HuH-7 (cell line): ENCODE data around the gene VAPB.

ENCODE experiments used
- DNase-seq: peaks from one replicate; pipeline ENCODE4 v3.0.0; 2011; ENCODE audit warnings: low spot score

Gene VAPB

DNA sequence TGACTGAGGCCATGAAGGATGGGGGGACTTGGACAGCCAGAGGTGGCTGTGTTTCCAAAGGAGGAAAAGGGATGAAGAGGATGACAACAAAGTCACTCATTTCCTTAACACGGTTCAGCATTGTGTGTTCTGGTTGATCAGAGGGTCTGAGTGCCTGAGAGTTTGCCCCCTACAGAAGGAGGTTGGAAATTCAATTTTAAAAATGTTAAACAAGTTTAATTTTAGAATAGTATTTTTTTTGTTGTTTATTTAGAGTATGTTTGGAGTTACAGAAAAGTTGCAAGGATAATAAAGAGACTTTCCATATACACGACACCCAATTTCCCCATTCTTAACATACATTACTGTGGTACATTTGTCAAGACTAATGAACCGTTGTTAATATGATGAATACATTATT lies 10.3 kb upstream of the VAPB start:
- no peak for DNase-seq

GRCh38 chr20:58381627-58382026 lies 7.4 kb upstream of the VAPB start:
- no peak for DNase-seq

DNA sequence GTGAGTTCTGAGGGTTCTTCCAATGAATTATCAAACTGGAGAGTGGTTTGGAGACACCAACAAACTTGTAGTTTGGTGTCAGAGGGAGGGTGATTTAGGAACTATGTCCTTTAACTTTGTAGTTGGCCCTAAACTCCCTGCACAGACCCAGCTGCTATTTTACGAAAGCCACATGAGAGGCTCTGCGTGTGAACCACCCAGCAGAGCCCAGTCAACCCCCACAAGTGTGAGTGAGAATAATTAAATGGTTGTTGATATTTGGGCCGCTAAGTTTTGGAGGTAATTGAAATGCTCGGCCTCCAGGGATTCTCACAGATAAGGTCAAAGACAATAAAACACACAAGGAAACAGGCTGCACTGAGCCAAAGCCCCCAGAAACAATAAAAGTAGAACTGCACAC lies 6.9 kb upstream of the VAPB start:
- DNase-seq: no peak

- DNase-seq: no peak
Measured at GRCh38 chr20:58384821-58385220, 4.2 kb upstream of the VAPB start.

DNA sequence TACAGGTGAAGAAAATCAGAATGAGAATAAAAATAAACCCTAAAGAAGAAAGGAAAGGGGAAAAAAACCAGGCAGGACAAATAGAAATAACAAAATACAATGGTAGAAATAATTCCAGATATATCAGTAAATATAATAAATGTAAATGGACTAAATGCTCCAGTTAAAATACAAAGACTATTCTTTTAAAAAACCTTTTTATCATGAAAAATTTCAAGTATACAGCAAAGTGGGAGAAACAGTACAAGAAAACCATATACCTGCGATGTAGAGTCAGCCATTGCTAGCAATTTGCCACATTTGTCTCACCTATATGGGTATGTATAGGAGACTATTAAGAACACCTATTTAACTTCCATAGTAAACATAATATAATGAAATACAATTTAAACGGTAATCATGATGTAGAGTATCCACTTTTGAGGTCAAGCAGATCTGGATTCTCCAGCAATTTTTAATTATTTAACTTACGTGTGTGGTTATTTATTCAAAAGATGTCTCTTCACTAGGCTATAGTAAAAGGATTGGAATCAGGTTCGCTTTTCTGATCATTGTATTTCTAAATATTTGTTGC lies 914 bp upstream of the VAPB start:
- no peak for DNase-seq

GRCh38 chr20:58389324-58389967 lies 417 bp downstream of the VAPB start:
- DNase-seq: peak; percentile 37

DNA sequence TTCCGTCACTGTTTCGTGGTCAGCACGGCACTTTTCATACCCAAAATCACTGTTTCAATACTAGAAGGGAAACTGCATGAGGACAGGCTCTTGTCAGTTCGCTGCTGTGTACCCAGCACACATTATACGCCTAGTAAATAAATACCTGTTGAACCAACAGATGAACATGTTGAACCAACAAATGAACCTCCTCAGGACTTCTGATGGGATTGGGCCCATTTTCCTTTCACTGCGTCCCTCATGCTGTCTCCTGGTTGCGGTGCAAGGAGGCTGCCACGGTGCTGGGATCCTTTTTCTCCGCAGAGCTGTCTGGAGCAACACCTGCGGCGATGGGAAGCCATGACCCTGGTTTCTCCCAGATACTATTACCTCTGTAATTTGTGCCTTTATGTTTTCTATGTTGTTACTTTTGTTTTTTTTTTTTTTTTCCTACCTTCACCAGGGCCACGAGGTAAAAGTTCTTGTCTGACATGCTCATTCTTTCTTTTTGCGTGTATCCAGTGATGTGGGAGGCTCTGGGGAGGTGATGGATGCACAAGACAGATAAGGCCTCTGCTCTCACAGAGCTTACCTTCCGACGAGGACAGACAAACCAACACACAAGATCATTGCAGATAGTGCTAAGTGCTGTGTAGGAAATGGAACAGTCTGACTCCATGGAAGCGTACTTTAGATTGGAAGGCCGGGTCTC lies 1.1 kb downstream of the VAPB start:
- no peak for DNase-seq

GRCh38 chr20:58390659-58391035 lies 1.6 kb downstream of the VAPB start:
- DNase-seq: no peak

DNA sequence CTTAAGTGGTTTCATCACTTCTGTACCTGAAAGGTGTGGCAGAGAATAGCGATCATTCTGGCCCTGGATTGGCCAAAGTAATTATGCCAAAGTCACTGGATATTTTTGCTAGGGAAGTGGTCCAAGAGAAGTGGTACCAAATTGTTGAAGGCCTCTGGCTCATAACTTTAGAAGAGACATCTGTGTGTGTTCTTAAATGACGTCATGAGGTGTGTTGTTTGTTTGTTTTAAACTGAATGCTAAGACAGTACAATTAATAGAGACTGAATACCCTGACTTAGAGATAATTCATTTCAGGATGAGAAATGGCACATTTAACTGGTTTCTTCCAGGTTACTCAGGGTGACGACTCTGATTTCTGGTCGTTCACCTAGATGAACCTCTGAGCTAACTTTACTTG lies 3.3 kb downstream of the VAPB start:
- DNase-seq: no peak

GRCh38 chr20:58393299-58393698 lies 4.3 kb downstream of the VAPB start:
- no peak for DNase-seq

DNA sequence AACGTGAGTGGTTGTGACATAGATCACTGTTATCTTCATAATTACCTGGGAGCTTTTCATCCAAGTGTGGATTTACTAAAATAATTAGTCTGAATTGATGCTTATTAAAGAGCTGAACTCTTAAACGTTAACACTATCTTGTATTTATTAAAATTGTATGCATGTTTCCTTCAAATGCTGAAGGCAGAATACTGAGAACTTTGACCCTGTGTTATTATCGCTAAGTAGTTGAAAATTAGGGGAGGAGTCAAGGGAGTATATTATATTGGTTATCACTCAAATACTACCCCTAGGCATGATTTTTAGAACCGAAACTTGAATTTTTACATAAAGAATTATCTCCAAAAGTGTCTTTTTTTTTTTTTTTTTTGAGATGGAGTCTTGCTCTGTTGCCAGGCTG lies 5.8 kb downstream of the VAPB start:
- DNase-seq: no peak

DNA sequence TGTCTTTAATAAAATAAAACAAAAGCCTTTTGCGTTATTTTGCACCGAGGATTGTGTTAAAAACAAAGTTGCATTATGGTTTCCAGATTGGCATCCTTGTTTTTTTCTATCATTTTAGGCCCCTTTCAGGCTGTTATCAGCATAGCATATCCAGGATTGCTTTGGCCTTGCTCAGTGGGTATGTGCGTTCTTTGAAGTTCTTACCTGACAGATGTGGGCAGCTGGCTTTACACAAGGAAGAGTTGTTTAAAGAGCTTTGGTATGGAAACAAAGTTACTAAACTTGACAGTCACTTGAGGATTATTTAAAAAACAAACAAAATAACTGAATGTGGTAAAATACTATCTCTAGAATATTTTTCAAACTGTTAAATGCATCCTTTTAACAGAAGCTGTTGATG lies 6.6 kb downstream of the VAPB start:
- no peak for DNase-seq

DNA sequence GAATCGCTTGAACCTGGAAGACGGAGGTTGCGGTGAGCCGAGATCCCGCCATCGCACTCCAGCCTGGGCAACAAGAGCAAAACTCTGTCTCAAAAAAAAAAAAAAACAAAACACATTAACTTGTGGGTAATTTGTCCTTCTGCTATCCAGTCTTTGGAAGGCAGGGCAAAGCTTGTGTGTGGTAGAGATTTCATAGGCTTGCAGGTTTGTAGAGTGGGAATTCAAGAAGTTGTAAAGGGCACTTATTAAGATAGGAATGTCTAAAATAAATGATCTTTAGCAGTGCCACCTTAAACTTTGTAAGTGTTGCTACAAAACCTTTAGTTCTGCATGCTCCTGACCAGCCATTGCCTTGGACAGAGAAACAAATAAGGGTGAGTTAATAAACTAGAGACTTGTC lies 8.4 kb downstream of the VAPB start:
- no peak for DNase-seq

DNA sequence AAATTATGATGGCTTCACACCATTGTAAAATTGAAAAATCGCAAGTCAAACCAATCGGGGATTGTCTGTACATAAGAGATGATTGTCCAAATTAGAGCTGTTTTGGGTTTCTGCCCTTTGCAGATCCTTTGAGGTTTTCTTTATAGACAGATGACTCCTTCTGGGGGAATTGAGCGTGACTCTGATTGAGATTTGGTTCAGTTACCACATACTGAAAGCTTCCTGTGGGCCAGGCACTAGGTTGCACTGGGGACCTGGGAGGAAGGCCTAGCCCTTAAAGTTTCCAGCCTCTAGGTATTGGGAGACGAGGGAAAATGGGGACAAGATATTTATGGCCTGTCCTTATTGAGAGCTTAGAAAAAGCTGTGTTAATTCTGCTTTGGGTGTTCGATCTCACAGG lies 9.2 kb downstream of the VAPB start:
- no peak for DNase-seq

DNA sequence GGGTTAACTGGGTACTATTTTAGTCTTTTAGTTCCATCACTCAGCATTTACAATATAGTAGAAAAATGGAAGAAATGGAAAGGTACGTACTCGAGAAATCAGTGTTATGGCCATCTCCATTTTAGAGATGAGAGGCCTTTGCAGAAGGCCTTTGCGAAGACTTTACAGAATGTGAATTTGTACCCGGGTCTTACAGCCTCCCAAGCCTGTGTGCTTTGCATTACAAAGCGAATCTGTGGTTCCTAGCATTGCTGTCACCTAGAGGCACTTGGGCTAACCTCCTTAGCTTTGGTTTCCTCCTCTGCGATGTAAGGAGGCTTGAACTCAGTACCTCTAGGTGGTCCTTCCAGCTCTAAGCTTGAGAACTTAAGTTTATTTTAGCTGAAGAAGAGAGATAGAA lies 10.9 kb downstream of the VAPB start:
- no peak for DNase-seq

DNA sequence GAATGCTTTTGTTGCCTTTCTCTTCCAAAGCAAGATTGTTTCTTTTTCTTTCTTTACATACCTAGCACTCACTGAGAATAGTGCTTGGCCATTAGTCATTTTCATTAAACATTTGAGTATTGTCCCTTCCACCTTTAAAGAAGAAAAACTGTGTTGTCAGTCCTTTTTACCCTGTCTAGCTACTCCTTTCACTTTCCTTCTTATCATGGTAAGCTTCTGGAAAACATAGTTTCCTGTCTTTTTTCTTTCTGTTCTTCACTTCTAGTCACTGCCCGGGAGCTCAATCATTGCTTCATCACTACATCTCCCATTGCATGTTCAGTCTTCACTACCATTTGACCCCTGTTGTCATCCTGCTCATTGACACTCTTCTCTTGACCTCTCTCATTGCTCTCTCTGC lies 12.1 kb downstream of the VAPB start:
- no peak for DNase-seq

- DNase-seq: no peak
Measured at GRCh38 chr20:58402305-58402704, 13.3 kb downstream of the VAPB start.

GRCh38 chr20:58402827-58403226 lies 13.8 kb downstream of the VAPB start:
- DNase-seq: no peak

DNA sequence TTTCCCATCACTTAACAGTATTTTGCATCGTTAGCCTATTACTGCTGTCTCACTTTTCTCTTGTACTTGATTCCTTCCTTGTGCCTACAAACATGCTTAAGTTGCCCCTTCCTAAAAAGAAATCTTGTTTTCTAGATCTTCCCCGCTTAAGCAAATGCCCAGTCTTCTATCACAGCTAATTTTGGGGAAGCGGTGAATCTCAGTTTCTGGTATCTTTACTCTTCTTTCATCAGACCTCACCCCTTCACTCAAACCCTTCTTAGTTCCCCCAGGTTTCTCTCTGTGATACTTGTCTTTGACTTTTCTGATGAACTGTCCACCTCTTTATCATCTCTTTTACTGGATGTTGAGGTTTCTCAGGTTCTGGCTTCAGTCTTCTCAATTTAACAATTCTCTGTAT lies 14.2 kb downstream of the VAPB start:
- DNase-seq: no peak

GRCh38 chr20:58405504-58406291 lies 16.7 kb downstream of the VAPB start:
- DNase-seq: no peak

DNA sequence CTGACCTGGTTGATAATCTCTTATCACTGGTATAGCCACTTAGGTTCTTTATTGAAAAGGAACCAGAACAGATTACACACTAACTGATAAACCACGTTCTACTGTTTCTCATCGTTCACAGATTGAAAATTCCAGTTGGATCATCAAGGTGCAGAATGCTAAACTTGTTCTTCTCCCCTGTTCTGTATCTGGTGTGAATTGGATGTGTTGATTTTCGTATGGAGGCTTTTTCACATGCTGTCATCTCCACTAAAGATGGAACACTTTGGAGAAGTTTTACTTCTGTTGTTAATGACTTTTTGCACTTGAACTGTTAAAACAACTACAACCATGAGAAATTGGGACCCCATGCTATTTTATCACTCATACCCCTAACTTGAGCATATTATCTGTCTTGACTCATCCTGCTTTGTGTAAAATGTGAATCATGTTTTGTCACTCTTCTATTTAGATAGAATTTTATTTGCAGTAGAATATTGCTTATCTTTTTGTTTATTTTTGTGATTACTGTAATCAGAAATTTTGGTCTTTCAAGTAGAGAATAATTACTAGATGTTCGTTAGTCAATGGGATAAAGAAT lies 17.5 kb downstream of the VAPB start:
- DNase-seq: no peak

- DNase-seq: no peak
Measured at GRCh38 chr20:58407201-58407873, 18.3 kb downstream of the VAPB start.
